Measurements from ENCODE around the gene MYO5C.
"Not testable (repeated sequence)": the region's sequence is repeated elsewhere in the genome, so short reads cannot be mapped to it uniquely, and the experiment has no call there.

MYO5C gene

GRCh38 chr15:52165494-52166131, 130.0 kb downstream of the MYO5C start:
- not testable (repeated sequence) for DNase-seq

- DNase-seq: no peak
These were observed 130.9 kb downstream of the MYO5C start for GRCh38 chr15:52164631-52165265.

GRCh38 chr15:52163321-52164190, 132.0 kb downstream of the MYO5C start:
- no peak for DNase-seq

- DNase-seq: no peak
These were observed 132.7 kb downstream of the MYO5C start for GRCh38 chr15:52162876-52163275.

- DNase-seq: no peak
These were observed 133.3 kb downstream of the MYO5C start for GRCh38 chr15:52162260-52162659.

- no peak for DNase-seq
These were observed 134.1 kb downstream of the MYO5C start for GRCh38 chr15:52161406-52161966.

- no peak for DNase-seq
These were observed 136.0 kb downstream of the MYO5C start for GRCh38 chr15:52159645-52160044.

- DNase-seq: no peak
These were observed 137.4 kb downstream of the MYO5C start for GRCh38 chr15:52158084-52158765.

- DNase-seq: no peak
These were observed 139.7 kb downstream of the MYO5C start for GRCh38 chr15:52155878-52156277.

- DNase-seq: no peak
These were observed 140.4 kb downstream of the MYO5C start for GRCh38 chr15:52154896-52155865.

- no peak for DNase-seq
These were observed 141.4 kb downstream of the MYO5C start for GRCh38 chr15:52153900-52154895.

- DNase-seq: no peak
These were observed 144.3 kb downstream of the MYO5C start for GRCh38 chr15:52151353-52151752.

GRCh38 chr15:52150871-52151270, 144.7 kb downstream of the MYO5C start:
- DNase-seq: no peak

- DNase-seq: no peak
These were observed 145.4 kb downstream of the MYO5C start for GRCh38 chr15:52150043-52150825.

GRCh38 chr15:52148403-52148802, 147.2 kb downstream of the MYO5C start:
- DNase-seq: no peak

GRCh38 chr15:52146776-52147175, 148.8 kb downstream of the MYO5C start:
- DNase-seq: no peak

- no peak for DNase-seq
These were observed 149.3 kb downstream of the MYO5C start for GRCh38 chr15:52146261-52146660.

GRCh38 chr15:52144656-52145178, 150.9 kb downstream of the MYO5C start:
- DNase-seq: no peak

GRCh38 chr15:52143873-52144272, 151.7 kb downstream of the MYO5C start:
- no peak for DNase-seq

Data from SHP77 (cell line).